Right cardiac atrium (tissue), 5 donors: ENCODE data around the gene HS3ST4. TPM values are rescaled to one million over a fixed set of nuclear protein-coding genes. Genes with fewer than 3 reads are reported as not detected.

ENCODE experiments used
- ATAC-seq, 2 donors: fragments of 200-7000 bp; cut with Tn5 transposase; one replicate each; pipeline versions ENCODE4 v1.8.0 to v1.9.1; 2020; ENCODE audit warnings: moderate library complexity in 2 of 2, mild to moderate bottlenecking in 1 of 2
- DNase-seq, 3 donors: peaks; one replicate each; pipeline ENCODE4 v3.0.0-alpha.2; 2020
- H3K27ac ChIP-seq: one replicate; pipeline ENCODE4 v1.5.1; 2013; ENCODE audit warnings: mild to moderate bottlenecking, low read length, control low read depth, moderate library complexity
- H3K27me3 ChIP-seq: one replicate; pipeline ENCODE4 v1.6.1; 2013; ENCODE audit not compliant: control insufficient read depth, insufficient read depth
- H3K4me1 ChIP-seq: one replicate; pipeline ENCODE4 v1.6.1; 2013; ENCODE audit warnings: low read length; ENCODE audit not compliant: control insufficient read depth, insufficient read depth
- H3K4me3 ChIP-seq: one replicate; pipeline ENCODE4 v1.5.1; 2013; ENCODE audit warnings: low read length, control low read depth
- H3K9me3 ChIP-seq: one replicate; pipeline ENCODE4 v1.6.1; 2013; ENCODE audit warnings: low read length; ENCODE audit not compliant: control insufficient read depth
- WGBS: extraction: QIAGEN DNeasy Blood & Tissue Kit; methylation state at CpG from one replicate; pipeline ENCODE4 v1.1.7; 2013; 5-methylcytosine and 5-hydroxymethylcytosine counted together
- intact Hi-C, 4 donors: fragments of 100-400 bp; cut with DNase I; formaldehyde crosslinking; loops; one replicate each; pipeline versions ENCODE4 v1.11.0 to v1.14.0; 2022 to 2023
- polyA plus RNA-seq: library from polyadenylated mRNA; stranded (reverse); fragments of 200-250 nt; gene quantifications from one replicate; pipeline ENCODE4 v1.2.3, GENCODE V29; 2013
- total RNA-seq, 4 donors: library from RNA; stranded (reverse); fragmentation: NEBNext Ultra II Directional; extraction: Animal tissue kit (Norgen Biotek cat#: 25700); gene quantifications; one replicate each; pipeline ENCODE4 v1.2.1, GENCODE V29; 2021
- donor health status: healthy with polysubstance abuse.
- donor health status: DM: no; HTN: yes; CAD: no.
- donor health status: DM: no; HTN: no; CAD: no.
- donor health status: DM: no; HTN: yes; CAD: no; lungs with severe emphysema.
- donor health status: DM: yes; HTN: yes; CAD: no.

The HS3ST4 gene
- total and polyA plus RNA-seq, 5 donors, result not detected

GRCh38 chr16:25868106-25868505, 176.3 kb downstream of the HS3ST4 start:
- Histone ChIP-seq H3K27ac (no peak overlapping the region), H3K27me3 (no peaks in the 10 kb centered on the region), H3K9me3 (no peaks in the 10 kb centered on the region), H3K4me1 (no peaks in the 10 kb centered on the region), H3K4me3 (no peak overlapping the region)
- intact Hi-C loops, result no loop called here
- ATAC-seq, result no peak
- 42% methylated on average over 6 of the region's 6 CpGs for WGBS
- DNase-seq, result no peak

DNA sequence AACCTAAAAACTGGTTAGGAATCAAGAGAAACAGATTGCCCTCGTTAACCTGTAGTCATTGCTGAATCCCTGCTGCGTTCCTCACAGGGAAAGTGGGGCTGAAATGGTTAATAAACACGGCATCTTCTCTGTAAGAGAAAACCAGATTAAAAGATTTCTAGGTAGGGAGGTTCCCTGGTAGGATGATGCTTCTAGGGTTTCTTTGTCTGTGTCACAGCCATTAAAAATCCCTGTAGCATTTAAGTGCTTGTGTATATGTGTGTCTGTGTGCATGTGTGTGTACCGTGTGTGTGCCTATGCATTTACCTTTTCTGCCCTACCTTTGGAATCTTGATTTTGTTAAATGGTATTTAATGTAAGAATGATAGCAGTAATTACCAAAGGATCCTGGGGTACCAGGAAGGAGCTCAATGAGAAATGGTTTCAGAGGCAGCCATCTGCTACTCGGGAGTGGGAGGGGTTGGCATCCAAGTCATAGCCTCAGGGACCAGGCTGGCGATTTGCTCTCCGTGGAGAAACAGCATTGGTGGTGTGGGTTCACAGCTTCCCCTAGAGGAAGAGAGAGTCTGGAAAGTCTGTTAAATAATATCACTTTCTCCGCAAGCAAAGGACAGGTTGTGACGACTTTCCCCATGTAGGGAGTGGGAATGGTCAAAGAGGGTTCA, 177.1 kb downstream of the HS3ST4 start:
- DNase-seq (no peak), ATAC-seq (no peak)
- no peaks in the 10 kb centered on the region for H3K27me3 ChIP-seq
- intact Hi-C loops, result no loop called here
- no peak overlapping the region for H3K4me3 ChIP-seq
- H3K9me3 ChIP-seq, result no peaks in the 10 kb centered on the region
- no peak overlapping the region for H3K27ac ChIP-seq
- H3K4me1 ChIP-seq, result no peaks in the 10 kb centered on the region
- WGBS, result 44% methylated on average over 9 of the region's 9 CpGs

- DNase-seq, result no peak
- Histone ChIP-seq H3K4me1 (no peaks in the 10 kb centered on the region), H3K27me3 (no peaks in the 10 kb centered on the region), H3K4me3 (no peak overlapping the region), H3K27ac (no peak overlapping the region), H3K9me3 (no peaks in the 10 kb centered on the region)
- 67% methylated on average over 3 of the region's 3 CpGs for WGBS
- no peak for ATAC-seq
- intact Hi-C loops, result no loop called here
Measured at GRCh38 chr16:25872369-25873070, 180.8 kb downstream of the HS3ST4 start.

GRCh38 chr16:25874196-25874595, 182.4 kb downstream of the HS3ST4 start:
- no peaks in the 10 kb centered on the region for H3K9me3 ChIP-seq
- H3K4me3 ChIP-seq, result no peak overlapping the region
- H3K4me1 ChIP-seq, result no peaks in the 10 kb centered on the region
- intact Hi-C loops, result no loop called here
- no peak overlapping the region for H3K27ac ChIP-seq
- ATAC-seq (no peak), DNase-seq (no peak)
- H3K27me3 ChIP-seq, result no peaks in the 10 kb centered on the region

DNA sequence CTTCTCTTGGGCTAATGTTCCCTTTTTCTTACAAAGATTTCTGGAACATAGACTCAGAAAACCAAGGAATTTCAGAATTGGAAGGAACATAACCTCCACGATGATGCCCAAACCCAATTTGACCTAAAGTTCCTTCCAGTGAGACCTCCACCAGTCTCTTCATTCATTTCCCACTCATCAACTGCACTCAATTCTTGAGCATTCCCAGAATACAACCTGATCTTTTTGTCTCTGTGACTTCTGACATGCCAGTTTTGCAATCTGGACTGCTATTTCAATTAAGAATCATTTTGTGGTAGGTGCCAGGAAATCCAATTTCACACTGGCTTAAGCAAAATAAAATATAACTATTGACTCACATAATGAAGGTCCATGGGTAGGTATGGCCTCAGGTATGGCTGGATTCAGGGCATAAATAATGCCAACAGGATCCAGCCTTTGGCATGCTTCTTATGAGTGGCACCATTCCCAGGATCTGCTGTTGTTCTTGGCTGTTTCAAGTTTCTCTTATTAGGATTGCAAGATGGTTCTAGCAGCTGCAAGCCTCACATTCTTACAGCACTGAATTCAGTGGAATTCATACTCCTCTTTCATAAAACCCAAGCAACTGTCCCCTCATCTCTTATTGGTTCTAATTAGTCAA, 184.3 kb downstream of the HS3ST4 start:
- no peaks in the 10 kb centered on the region for H3K27me3 ChIP-seq
- ATAC-seq, result no peak
- 77% methylated on average over 1 of the region's 1 CpG for WGBS
- no peak for DNase-seq
- intact Hi-C loops, result no loop called here
- no peaks in the 10 kb centered on the region for H3K4me1 ChIP-seq
- no peak overlapping the region for H3K4me3 ChIP-seq
- H3K27ac ChIP-seq, result no peak overlapping the region
- no peaks in the 10 kb centered on the region for H3K9me3 ChIP-seq

DNA sequence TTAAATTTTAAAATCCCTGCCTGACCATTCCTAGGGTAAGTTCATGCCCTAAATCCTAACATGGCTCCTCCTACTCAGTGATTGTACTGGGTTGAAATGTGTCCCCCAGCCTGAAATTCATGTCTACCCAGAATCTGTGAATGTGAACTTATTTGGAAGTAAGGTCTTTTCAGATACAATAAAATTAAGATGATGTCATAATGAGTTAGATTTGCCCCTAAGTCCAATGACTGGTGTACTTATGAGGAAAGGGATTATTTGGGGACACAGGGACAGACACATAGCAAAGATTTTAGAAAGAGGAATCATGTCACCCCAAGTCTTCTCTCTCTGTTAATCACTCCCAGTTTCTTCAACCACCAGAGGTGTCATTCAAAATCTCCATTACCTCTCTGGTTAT, 185.3 kb downstream of the HS3ST4 start:
- H3K4me3 ChIP-seq, result no peak overlapping the region
- no peaks in the 10 kb centered on the region for H3K4me1 ChIP-seq
- intact Hi-C loops, result no loop called here
- ATAC-seq, result no peak
- no peaks in the 10 kb centered on the region for H3K27me3 ChIP-seq
- no peak for DNase-seq
- no peak overlapping the region for H3K27ac ChIP-seq
- no peaks in the 10 kb centered on the region for H3K9me3 ChIP-seq

DNA sequence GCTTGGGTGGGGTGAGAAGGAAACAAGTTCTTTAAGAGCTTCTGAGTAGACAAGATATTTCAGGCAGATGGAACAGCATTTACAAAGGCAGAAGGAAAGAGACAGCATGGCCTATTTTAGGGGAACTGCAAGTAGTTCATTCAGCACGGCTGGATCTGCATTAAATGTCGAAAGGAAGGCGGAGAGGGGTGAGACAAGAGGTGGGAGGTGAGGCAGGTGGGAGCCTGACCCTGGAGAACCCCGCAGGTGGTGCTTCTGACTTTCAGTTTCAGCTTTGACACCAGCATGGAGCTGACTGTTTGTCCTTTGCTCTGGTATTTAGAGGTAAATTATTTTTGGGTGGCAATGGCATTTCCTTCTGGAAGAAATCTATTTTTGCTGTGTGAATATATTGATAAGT, 194.8 kb downstream of the HS3ST4 start:
- no peak overlapping the region for H3K27ac ChIP-seq
- no peak overlapping the region for H3K4me3 ChIP-seq
- intact Hi-C loops, result no loop called here
- 71% methylated on average over 4 of the region's 4 CpGs for WGBS
- DNase-seq, result no peak
- no peaks in the 10 kb centered on the region for H3K27me3 ChIP-seq
- no peak for ATAC-seq
- H3K9me3 ChIP-seq, result no peaks in the 10 kb centered on the region
- H3K4me1 ChIP-seq, result no peaks in the 10 kb centered on the region

DNA sequence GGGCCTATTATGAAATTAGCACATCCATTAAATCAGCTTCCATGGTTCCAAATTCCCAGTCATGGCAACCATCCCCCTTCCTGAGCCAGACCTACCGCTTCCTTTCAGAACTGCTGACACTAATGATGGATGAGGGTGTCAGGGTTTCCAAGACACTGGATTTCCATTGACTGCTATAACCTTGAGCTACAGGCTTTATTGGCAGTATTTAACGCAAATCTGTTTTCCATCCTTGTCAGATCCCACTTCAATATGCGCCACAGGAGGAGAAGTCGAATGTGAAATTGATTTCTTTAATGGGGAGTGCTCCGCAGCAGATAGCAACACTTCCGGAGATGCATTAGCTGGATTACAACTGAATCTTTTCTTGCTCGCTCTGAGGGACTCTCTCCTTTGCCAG, 197.1 kb downstream of the HS3ST4 start:
- no peaks in the 10 kb centered on the region for H3K4me1 ChIP-seq
- no peak for ATAC-seq
- no peaks in the 10 kb centered on the region for H3K27me3 ChIP-seq
- H3K4me3 ChIP-seq, result no peak overlapping the region
- intact Hi-C loops, result no loop called here
- DNase-seq, result no peak
- no peaks in the 10 kb centered on the region for H3K9me3 ChIP-seq
- no peak overlapping the region for H3K27ac ChIP-seq
- 57% methylated on average over 7 of the region's 7 CpGs for WGBS

GRCh38 chr16:25893332-25893731, 201.6 kb downstream of the HS3ST4 start:
- ATAC-seq (no peak), DNase-seq (no peak)
- WGBS, result 47% methylated on average over 3 of the region's 3 CpGs
- no peaks in the 10 kb centered on the region for H3K4me1 ChIP-seq
- intact Hi-C loops, result no loop called here
- H3K9me3 ChIP-seq, result no peaks in the 10 kb centered on the region
- H3K27me3 ChIP-seq, result no peaks in the 10 kb centered on the region
- no peak overlapping the region for H3K4me3 ChIP-seq
- no peak overlapping the region for H3K27ac ChIP-seq

DNA sequence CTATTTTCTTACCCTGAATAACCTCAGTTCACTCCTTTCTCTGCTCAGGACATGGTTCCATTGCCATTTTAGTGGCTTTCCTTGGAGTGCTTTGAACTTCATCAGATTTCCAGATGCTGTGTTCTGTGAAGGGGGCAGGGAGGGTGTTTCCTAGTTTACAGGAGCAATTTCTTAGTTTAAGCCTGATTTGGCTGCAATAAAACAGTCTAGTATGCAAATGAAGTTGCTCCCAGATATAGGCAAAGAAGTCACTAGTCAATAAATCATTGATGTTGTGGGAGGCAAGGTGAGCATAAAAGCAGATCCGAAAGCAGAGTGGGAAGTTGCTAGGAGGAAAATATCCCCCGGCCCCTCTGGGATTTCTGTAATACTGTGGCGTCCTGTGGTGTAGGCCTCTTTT, 202.3 kb downstream of the HS3ST4 start:
- Histone ChIP-seq H3K9me3 (no peaks in the 10 kb centered on the region), H3K27ac (no peak overlapping the region), H3K4me1 (no peaks in the 10 kb centered on the region), H3K4me3 (no peak overlapping the region), H3K27me3 (no peaks in the 10 kb centered on the region)
- WGBS, result 83% methylated on average over 3 of the region's 3 CpGs
- DNase-seq (no peak), ATAC-seq (no peak)
- intact Hi-C loops, result no loop called here

GRCh38 chr16:25895380-25895779, 203.6 kb downstream of the HS3ST4 start:
- intact Hi-C loops, result no loop called here
- Histone ChIP-seq H3K4me3 (no peak overlapping the region), H3K9me3 (no peaks in the 10 kb centered on the region), H3K27me3 (no peaks in the 10 kb centered on the region), H3K4me1 (no peaks in the 10 kb centered on the region), H3K27ac (no peak overlapping the region)
- ATAC-seq (no peak), DNase-seq (no peak)
- WGBS, result 33% methylated on average over 4 of the region's 4 CpGs
